GM18907 (cell line): ENCODE results near the gene CASP9.
"Not testable (repeated sequence)": the region's sequence is repeated elsewhere in the genome, so short reads cannot be mapped to it uniquely, and the experiment has no call there.

ENCODE experiments used
- ATAC-seq: cut with Tn5 transposase; IDR thresholded peaks from one replicate; pipeline ENCODE4 v1.9.1; 2021; ENCODE audit warnings: mild to moderate bottlenecking, moderate library complexity; ENCODE audit not compliant: unreplicated experiment

Gene CASP9

DNA sequence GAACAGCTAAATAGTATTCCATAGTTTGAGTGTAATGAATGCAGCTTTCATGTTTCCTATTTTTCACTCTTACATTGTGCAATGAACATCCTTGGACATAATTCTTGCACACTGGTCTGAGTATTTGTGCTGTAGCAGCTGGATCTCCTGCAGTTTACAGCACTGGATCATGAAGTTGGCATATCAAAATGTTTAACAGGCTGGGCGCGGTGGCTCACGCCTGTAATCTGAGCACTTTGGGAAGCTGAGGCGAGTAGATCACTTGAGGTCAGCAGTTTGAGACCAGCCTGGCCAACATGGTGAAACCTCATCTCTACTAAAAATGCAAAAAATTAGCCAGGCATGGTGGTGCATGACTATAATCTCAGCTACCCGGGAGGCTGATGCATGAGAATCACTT lies 52.9 kb downstream of the CASP9 start:
- not testable (repeated sequence) for ATAC-seq

DNA sequence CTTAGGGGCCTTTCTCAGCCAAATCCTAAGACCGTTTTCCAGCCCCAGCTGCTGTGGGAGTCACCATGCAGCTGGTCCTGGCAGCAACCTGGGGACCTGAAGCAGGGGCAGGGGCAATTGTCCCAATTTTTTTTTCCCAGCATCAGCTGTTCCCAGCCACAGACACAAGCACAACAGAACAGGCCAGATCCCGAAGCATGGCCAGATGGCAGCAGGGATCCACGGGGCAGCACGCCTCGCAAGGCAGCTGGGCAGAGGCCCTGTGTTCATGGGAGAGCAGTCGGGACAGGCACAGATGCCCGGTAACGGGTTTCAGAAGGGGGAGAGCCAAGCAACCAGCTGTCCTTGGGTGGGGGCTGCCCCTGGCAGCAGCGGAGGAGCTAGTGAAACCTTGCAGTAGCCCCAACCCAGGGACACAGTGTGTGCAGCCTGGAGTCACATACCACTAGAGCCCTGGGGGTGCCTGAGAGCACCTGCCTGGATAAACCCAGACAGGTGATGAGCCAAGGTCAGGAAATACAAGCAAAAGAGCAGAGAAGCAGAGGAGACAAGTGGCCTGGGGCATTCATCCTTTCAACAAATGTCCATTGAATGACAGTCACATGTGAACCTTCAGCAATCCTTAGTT lies 54.1 kb downstream of the CASP9 start:
- ATAC-seq = not testable (repeated sequence)

DNA sequence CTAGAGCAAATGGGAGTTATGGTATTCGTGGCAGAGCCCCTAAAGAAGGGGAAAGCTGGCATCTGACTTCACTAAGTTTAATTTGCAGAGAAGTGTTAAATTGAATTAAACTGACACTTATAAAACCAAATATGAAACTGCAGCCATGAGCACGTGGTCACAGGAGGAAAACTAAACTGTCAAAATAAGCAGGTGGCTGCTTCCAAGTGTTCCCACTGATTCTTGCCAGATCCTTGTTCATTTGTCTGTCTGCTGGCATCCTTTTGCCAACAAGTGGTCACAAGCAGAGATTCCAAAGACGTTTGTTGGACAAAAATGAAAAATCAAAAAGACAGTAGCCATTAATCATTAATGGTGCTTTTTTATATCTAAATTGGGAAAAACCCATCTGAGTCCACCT lies 54.7 kb downstream of the CASP9 start:
- ATAC-seq = no peak

DNA sequence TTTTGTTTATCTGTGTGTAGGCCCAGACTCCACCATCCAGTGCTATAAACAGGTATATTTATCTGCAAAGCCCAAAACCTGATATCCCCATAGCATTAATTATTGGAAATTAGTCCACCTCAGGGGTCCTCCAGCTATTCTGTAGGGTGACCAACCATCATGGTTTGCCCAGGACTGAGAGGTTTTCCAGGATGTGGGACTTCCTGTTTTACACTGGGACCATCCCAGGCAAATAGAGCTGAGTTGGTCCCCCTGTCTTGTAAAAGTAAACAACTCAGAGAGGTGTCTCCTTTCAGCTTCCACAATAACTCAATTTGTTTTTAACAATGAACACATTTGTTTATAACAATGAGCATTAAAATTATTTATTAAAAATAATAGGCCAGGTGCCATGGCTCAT lies 55.9 kb downstream of the CASP9 start:
- ATAC-seq = no peak

DNA sequence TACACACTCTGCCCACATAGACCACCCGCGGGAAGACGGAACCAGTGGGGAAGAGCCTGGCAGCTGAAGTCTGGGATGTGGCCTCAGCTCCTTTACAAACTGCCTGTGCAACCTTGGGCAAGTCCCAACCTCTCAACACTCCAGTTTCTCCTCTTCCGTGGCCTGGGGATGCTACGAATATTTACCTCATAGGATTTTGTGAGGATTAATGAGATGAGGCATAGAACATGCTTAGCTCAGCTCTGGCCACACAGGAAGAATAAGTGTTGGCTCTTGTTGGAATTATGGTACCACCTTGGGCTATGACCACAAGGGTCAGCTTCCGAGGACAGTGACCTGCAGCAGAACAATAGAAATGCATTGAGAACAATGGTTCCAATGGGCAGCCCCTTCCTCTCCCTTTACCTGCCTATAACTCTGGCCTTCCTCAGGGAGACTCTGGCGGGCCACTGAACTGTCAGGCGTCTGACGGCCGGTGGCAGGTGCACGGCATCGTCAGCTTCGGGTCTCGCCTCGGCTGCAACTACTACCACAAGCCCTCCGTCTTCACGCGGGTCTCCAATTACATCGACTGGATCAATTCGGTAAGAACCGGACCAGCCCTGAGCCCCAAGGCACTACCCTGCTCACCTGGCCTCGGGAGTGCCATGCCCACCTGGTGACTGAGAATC lies 56.9 kb downstream of the CASP9 start:
- not testable (repeated sequence) for ATAC-seq

DNA sequence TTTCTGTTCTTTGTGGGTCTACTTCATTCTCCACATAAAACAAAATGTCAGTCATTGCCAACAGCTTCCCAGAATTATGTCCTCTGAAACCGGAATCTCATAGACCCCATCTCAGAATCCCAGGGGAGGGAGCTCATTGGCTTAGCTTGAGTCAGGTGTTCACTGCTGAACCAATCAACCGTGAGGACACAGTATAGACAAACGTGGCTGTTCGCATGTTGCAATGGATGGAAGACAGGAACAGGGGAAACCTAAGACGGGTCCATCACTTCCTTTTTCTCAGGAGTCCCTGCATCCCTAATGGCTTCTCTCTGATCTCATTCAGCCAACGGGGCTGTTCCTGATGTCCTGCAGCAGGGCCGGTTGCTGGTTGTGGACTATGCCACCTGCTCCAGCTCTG lies 58.3 kb downstream of the CASP9 start:
- ATAC-seq = no peak

DNA sequence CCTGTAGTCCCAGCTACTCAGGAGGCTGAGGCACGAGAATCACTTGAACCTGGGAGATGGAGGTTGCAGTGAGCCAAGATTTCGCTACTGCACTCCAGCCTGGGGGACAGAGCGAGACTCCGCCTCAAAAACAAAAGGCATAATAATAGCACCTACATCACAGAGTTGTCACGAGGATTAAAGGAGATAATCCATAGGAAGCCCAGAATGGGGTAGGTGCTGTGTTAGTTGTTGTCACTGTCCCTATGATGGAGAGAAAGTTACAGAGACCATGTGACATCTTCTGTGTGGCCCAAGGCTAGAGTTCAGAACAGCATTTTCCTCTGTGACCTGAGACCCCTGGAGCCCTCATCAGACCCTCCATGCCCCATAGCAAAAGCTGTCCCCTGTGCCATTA lies 60.1 kb downstream of the CASP9 start:
- ATAC-seq = not testable (repeated sequence)

DNA sequence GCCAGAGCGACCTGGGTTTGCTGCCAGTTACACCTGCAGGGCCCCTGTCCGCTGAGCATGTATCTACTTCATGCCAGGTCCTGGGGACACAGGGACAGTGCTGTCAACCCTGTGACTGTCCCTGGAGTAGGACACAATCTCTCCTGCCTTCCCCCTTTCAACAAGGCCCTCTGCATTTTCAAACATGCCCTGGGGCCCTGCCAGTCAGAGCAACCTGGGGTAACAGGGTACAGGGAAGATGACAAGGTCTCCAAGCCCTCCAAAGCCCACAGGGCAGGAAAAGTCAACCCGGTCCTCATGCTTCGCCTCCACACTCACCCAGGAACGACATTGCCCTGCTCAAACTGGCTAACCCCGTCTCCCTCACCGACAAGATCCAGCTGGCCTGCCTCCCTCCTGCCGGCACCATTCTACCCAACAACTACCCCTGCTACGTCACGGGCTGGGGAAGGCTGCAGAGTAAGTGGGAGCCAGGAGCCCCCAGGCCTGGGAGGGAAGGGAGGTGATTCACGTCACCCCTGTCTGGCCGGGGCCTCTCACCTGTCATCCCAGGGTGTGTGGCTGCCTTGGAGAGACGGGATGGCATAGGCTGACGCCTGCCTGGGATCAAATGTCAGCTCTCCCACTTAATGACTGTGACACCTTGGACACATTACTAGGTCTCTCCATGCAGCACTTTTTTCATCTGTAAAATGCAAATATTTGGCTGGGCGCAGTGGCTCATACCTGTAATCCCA lies 60.8 kb downstream of the CASP9 start:
- not testable (repeated sequence) for ATAC-seq

DNA sequence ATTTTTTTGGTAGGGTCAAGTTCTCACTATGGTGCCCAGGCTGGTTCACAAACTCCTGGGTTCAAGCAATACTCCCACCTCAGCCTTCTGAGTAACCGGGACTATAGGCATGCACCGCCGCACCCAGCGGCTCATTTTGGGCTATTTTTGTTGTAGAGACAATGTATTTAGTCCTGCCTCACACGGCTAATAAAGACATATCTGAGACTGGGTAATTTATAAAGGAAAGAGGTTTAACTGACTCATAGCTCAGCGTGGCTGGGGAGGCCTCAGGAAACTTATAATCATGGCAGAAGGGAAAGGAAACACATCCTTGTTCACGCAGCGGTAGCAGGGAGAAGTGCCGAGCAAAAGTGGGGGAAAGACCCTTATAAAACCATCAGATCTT lies 63.3 kb downstream of the CASP9 start:
- ATAC-seq = no peak

DNA sequence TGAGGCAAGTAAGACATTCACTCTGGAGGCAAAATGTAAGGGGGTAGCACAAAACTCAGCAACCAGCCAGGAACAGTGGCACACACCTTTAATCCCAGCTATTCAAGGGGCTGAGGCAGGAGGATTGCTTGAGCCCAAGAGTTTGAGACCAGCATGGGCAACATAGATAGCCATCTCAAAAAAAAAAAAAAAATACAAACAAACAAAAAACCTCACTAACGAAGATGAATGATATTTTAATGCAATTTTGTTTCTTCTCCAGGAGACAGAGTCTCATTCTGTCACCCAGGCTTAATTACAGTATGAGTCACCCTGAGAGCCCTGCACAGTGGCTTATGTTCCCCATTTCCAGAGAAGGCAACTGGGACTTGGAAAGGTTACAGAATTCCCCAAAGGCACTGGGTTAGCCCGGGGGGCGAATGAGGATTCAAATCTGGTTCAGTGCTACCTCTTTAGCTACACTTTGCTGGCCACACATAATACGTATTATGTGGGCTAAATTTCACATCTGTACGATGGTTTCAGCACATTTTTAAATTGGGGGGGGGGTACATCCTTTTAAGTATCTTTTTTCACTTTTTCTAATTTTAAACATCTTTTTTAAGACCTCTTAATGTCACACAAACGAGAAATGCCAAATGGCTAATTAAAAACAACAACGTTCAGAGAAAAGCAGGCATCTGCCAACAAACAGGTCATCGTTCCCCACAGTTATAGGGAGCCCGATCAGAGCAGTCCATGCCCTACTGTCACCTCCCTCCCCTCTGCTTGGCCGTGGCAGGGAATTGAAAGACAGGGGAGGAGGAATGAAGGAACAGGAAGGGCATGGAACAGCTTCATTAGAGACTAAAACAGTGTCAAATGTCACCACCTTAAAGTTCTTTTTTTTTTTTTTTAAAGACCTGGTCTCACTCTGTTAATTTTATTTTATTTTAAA lies 64.0 kb downstream of the CASP9 start:
- no peak for ATAC-seq

DNA sequence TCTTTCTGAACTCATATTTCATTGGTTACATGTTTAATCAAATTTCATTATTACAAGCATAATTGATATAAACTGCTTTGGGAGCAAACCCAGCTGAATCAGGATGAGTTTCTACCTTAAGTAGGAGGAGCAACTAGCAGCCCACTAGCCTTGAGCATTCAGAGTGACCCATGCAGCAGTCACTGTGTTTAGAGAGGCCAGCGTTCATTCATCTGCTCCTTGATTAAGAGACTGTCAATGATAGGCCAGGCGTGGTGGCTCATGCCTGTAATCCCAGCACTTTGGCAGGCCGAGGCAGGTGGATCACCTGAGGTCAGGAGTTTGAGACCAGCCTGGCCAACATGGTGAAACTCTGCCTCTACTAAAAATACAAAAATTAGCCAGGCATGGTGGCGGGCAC lies 65.6 kb downstream of the CASP9 start:
- ATAC-seq = not testable (repeated sequence)

DNA sequence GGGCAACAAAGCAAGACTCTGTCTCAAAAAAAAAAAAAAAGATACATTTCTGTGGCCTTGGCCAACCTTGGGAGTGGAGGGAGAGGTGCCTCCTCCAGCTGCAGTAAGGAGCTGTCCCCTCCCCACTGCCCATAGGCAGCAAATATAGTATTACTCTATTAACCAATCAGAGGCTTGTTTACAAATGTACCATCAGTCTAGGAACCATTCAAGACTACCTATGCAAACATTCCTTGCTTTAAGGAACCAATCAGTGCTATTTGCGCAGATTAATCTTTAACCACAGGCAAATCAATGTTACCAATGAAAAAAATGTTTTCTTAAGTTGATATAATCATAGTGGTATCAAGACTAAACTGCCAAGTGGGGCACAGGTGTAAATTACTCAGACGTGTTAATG lies 66.4 kb downstream of the CASP9 start:
- ATAC-seq = no peak

DNA sequence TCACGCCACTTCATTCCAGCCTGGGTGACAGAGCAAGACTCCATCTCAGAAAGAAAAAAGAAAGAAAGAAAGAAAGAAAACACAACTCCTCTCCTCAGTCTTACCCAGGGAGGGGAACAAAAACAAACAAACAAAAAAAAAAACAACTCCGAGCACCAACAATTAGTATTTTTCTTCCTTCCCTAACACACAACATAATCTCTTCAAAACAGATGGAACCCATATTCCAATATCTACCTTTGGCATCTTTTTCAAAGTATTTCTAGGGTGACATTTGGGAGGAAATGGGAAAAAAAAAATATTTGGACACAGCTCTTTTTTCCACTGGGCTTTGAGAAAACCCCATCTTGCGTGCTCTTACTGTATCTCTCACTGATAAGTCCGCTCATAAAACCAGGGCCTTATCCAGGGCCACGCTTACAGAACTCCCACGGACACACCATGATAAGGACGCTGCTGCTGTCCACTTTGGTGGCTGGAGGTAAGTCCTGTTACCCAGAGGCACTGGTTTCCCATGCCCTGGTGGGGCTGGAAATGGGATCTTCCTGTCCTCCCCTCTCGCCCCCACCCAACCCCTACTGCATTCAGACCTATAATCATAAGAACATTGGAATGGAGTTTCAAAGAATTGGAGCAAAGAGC lies 67.6 kb downstream of the CASP9 start, which contains the start of gene CELA2A:
Gene CELA2A, plus strand, starts transcription at position 420 of the 642 bp plus-strand sequence. Its CDS starts 22 bp downstream, at position 442.
- no peak for ATAC-seq

DNA sequence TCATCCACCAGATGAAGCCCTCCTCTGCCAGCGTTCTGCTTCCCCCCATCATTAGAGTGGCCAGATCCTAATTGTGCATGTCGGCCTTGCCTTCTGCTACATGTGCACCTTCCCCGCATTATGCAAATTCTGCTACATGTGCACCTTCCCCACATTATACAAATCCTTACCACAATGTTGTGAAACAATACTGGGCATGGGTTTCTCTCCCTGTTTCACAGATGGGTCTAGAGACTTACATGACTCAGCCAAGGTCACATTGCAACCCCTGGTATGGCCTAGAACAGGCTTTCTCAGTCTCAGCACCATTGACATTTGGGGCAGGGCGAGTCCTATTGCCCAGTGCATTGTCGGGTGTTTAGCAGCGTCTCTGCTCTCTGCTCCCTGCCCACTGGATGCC lies 68.5 kb downstream of the CASP9 start:
- ATAC-seq = no peak

DNA sequence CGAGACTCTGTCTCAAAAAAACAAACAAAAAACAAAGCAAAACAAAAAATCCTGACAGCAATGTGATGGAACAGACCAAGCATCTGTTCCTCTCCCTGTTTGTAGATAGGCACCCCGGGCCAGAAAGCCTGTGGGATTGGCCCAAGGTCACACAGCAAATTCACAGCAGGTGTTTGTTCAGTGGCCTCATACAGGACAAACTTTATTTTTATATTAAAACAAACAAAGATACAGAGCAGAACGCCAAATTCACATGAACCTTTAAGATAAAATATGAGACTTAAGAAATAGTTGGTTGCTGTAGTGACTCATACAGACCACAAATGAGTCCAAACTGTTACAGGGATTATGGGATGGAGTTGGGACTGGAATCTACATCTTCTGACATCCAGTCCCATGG lies 69.8 kb downstream of the CASP9 start:
- ATAC-seq = no peak

DNA sequence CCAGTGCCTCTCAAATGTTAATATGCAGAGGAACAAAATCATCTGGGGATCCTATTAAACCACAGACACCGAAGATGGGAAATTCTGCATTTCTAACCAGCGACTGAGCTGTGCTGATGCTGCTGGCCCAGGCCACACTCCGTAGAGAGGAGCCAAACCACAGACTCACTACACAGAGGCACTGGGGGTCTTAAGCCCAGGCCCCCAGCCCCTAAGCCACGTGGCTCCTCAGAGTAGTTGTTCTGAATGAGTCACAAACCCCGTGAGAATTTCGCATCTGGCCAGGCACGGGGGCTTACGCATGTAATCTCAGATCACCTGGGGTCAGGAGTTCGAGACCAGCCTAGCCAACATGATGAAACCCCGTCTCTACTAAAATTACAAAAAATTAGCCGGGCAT lies 70.3 kb downstream of the CASP9 start:
- ATAC-seq = no peak

DNA sequence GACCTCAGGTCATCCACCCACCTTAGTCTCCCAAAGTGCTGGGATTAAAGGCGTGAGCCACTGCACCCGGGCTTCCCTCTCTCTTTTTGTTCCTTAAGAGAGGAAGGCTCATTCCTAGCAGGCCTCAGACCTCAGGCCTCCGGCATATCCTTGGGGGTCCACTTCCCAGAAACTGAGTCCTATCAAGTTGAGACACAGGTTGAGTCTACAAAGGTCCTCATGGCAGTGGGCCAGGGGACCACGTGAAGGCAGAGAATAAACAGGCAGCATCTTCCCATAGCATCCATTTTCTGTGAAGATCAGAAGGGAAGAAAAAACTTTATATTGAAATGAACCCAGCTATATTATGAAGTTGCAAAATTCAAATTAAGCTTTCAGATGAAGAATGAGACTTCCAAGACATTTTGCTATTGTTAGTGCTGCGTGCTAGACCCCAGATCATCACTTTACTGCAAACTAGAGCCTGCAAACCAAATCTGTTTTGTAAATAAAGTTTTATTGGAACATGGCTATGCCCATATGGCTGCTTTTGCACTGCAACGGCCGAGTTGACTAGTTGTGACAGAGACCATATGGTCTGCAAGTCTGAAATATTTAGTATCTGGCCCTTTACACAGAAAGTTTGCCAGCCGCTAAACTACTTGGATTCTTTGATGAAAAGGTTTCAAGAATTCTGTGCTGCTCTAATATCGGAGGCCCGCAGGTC lies 71.0 kb downstream of the CASP9 start:
- no peak for ATAC-seq

DNA sequence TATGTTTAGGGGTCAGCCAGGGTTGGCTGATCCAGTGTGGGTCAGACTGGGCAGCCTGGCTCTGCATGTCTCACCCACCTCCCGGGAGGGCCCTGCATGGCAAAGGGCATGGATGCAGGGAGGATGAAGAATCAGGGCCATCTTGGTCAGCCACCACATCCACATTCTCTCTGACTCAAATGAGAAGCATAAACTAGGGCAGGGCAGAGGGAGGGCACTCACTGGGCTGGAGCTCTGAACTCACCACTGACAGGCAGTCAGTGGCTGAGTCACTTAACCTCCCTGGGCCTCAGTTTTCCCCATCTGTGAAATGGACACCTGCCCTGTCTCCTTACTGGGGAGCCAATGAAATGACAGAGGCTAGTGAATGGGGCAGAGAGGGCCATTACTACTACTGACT lies 71.8 kb downstream of the CASP9 start:
- ATAC-seq = no peak

DNA sequence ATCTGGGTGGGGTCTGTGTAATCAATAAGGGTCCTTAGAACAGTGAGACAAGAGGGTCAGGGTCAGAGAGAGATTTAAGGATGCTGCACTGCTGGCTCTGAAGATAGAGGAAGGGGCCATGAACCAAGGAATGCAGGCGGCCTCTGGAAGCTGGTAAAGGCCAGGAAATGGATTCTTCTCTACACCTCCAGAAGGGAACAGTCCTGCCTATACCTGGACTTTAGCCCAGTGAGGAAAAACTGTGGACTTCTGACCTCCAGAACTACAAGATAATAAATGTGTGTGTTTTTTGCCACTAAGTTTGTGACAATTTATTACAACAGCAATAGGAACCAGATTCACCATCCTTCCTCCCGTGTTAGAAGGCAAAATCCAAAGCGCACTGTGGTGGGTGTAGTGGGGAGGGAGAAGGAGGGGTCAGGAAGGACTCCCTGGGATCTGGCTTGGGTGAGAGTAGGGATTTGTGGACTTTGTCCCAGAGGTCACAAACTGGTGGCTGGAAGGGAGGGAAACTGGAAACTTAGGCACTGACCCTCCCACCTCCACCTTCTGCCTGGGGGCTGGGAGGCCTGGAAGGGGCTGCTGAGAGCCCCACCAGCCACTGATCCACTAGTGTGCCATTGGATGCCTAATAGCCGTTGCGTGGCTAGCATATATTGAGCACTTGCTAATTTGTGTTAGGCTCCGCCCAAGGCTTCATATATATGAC lies 72.8 kb downstream of the CASP9 start:
- ATAC-seq = no peak
